ENCODE results near the gene DEK. TPM values are rescaled to one million over a fixed set of nuclear protein-coding genes. Genes with fewer than 3 reads are reported as not detected.

DEK gene
- total and polyA plus RNA-seq, 2 of the 13 experiments (the other 11 are each of a cell fraction or from before 2014, with no cell fraction given): 53.2 to 276 TPM

DNA sequence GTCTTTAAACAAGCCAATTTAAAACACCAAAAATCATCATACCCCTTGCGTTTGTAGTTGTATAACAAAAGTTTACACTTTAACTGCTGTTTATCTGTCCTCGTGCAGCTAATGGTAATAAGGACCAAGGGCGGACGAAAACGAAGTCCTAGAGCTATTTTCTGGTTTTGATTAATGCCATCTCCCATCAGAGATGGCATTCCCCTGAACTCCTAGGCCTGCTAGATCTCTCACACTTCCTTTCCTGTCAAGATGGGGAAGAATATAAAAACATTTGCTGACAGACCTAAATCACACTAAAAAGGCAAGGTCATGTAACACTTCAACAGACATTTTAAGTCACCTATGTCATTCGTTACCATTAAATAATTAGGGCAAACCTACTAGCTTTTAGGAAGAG lies 9.5 kb downstream of the DEK start:
- H3K4me1 ChIP-seq (ENCODE audit: insufficient read depth, low read length): peaks cover 5% of the 10 kb centered on the region
- intact Hi-C loops (cut with micrococcal nuclease; ENCODE audit: unreplicated experiment) (no loop called here), in situ Hi-C loops (cut with HindIII; ENCODE audit: extremely low pct_ligation_motif_present, low pct_unique_long_range_greater_than_20kb) (loop anchor here (25.0 kb wide), 1 partner anchor 1583 kb away; the partner anchor contains the start of gene ID4)
- POLR2A ChIA-PET: interaction anchor here (1.4 kb wide), 1 partner anchor 9 kb away, joined by 4 read pairs; the partner anchor contains the start of gene DEK
- ATAC-seq (no peak), DNase-seq (ENCODE audit: low spot score) (no peak), FAIRE-seq (no peak)
- CTCF ChIA-PET (ENCODE audit: low intra/inter-chr PET ratio, low total read pairs): no interaction called here
- H3K4me2 ChIP-seq (ENCODE audit: low read depth, low read length): no peak overlapping the region
- peaks cover 10% of the 10 kb centered on the region; the same call in 1 of the 2 replicates for H4K20me1 ChIP-seq (ENCODE audit: insufficient read depth, low read length)
- H3K27ac ChIP-seq (ENCODE audit: extremely low read length, insufficient read depth, low read length): no peak overlapping the region
- TF ChIP-seq, protein P1, sequence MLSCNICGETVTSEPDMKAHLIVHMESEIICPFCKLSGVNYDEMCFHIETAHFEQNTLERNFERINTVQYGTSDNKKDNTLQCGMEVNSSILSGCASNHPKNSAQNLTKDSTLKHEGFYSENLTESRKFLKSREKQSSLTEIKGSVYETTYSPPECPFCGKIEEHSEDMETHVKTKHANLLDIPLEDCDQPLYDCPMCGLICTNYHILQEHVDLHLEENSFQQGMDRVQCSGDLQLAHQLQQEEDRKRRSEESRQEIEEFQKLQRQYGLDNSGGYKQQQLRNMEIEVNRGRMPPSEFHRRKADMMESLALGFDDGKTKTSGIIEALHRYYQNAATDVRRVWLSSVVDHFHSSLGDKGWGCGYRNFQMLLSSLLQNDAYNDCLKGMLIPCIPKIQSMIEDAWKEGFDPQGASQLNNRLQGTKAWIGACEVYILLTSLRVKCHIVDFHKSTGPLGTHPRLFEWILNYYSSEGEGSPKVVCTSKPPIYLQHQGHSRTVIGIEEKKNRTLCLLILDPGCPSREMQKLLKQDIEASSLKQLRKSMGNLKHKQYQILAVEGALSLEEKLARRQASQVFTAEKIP (CRISPR knock-in tag; IDR thresholded peaks at IDR 0.05; ENCODE audit: borderline replicate concordance): no peak
- TF ChIP-seq HES4 (CRISPR knock-in tag; IDR thresholded peaks at IDR 0.05; ENCODE audit: borderline replicate concordance) (no peak), SMAD9 (CRISPR knock-in tag; IDR thresholded peaks at IDR 0.05) (no peak), SP5 (CRISPR knock-in tag; IDR thresholded peaks at IDR 0.05; ENCODE audit: borderline replicate concordance, low read depth) (no peak), NFKB2 (CRISPR knock-in tag; IDR thresholded peaks at IDR 0.05; ENCODE audit: borderline replicate concordance) (no peak), CREBL2 (CRISPR knock-in tag; IDR thresholded peaks at IDR 0.05; ENCODE audit: borderline replicate concordance) (no peak), ARID2 (CRISPR knock-in tag; IDR thresholded peaks at IDR 0.05; ENCODE audit: borderline replicate concordance) (no peak), FOXK1 (CRISPR knock-in tag; IDR thresholded peaks at IDR 0.05; ENCODE audit: borderline replicate concordance, low read depth) (no peak), ESRRA (CRISPR knock-in tag; IDR thresholded peaks at IDR 0.05; ENCODE audit: low read depth) (no peak), PPARG (CRISPR knock-in tag; conservative IDR thresholded peaks at IDR 0.05) (no peak), ZNF790 (CRISPR knock-in tag; IDR thresholded peaks at IDR 0.05; ENCODE audit: borderline replicate concordance) (no peak), NPAS2 (CRISPR knock-in tag; IDR thresholded peaks at IDR 0.05; ENCODE audit: borderline replicate concordance) (no peak), KLF13 (CRISPR knock-in tag; IDR thresholded peaks at IDR 0.05) (no peak)
- TF ChIP-seq, protein P2, sequence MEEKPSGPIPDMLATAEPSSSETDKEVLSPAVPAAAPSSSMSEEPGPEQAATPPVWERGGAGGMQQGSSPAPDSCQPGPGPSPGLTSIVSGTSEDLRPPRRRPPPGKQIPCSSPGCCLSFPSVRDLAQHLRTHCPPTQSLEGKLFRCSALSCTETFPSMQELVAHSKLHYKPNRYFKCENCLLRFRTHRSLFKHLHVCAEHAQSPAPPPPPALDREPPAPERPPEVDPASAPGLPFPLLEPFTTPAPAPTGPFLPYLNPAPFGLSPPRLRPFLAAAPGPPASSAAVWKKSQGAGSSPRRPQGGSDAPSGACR (CRISPR knock-in tag; IDR thresholded peaks at IDR 0.05): no peak
- TF ChIP-seq, protein P3, sequence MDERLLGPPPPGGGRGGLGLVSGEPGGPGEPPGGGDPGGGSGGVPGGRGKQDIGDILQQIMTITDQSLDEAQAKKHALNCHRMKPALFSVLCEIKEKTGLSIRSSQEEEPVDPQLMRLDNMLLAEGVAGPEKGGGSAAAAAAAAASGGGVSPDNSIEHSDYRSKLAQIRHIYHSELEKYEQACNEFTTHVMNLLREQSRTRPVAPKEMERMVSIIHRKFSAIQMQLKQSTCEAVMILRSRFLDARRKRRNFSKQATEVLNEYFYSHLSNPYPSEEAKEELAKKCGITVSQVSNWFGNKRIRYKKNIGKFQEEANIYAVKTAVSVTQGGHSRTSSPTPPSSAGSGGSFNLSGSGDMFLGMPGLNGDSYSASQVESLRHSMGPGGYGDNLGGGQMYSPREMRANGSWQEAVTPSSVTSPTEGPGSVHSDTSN (CRISPR knock-in tag; IDR thresholded peaks at IDR 0.05): no peak
- H3K4me3 ChIP-seq (replicated peaks in 1 of 3; ENCODE audit: insufficient read depth in 1 of 3, low read depth in 2 of 3, low read length in 3 of 3): no peak overlapping the region
- H3K9ac ChIP-seq (ENCODE audit: insufficient read depth, low read depth, low read length): no peak overlapping the region
- peaks cover 73% of the 10 kb centered on the region for H3K79me2 ChIP-seq (ENCODE audit: insufficient read depth, low read length)
- no peak overlapping the region for H2AFZ ChIP-seq (ENCODE audit: low read length)
- H3K9me3 ChIP-seq (ENCODE audit: low read length): no peaks in the 10 kb centered on the region
- BruUV-seq (replicated peaks): TSS peak; percentile 29
- 96% methylated on average over 6 of the region's 6 CpGs for WGBS (ENCODE audit: low lambda C conversion rate)
- peaks cover 12 to 76% of the 10 kb centered on the region in 2 experiments for H3K36me3 ChIP-seq (replicated peaks in 1 of 2; ENCODE audit: control insufficient read depth in 1 of 2, insufficient read depth in 2 of 2, low read length in 2 of 2)
- no peaks in the 10 kb centered on the region for H3K27me3 ChIP-seq (ENCODE audit: control insufficient read depth in 1 of 2, insufficient read depth in 2 of 2, low read length in 2 of 2)
